RWPE1 (cell line): ENCODE measurements around the gene BID.
A peak's percentile ranks its signal among the peaks of the same experiment; 100 is the strongest.

Experiments
- CTCF ChIA-PET: fragments of 350-600 bp; sonication (Branson Sonifier 250); formaldehyde crosslinking; extraction: SDS; loops from one replicate; lab custom pipeline; 2021; lab: Yijun Ruan, JAX
- POLR2A ChIA-PET: fragments of 400-600 bp; formaldehyde crosslinking; extraction: SDS; loops from one replicate; lab custom pipeline; 2020; ENCODE audit warnings: antibody characterized with exemption; ENCODE audit not compliant: low non-redundant PET; lab: Yijun Ruan, JAX
- DNase-seq: peaks from one replicate; pipeline ENCODE4 v3.0.0; 2012; ENCODE audit warnings: low spot score
- H3K27ac ChIP-seq: fragments of 450-650 bp; 2 replicates; pipeline ENCODE4 v1.5.1; 2017
- TF ChIP-seq, protein P1 (sequence below): fragments of 450-650 bp; conservative IDR thresholded peaks from 2 replicates; pipeline ENCODE4 v1.5.1; 2017; ENCODE audit warnings: low read depth, mild to moderate bottlenecking

BID gene

GRCh38 chr22:17706947-17707346 is 67.3 kb downstream of the BID start:
- no peak overlapping the region for H3K27ac ChIP-seq
- ChIA-PET CTCF (interaction anchor here (0.6 kb wide), 1 partner anchor 190 kb away, joined by 3 read pairs; no protein-coding TSS in a partner anchor), POLR2A (no interaction called here)
- DNase-seq = no peak
- TF ChIP-seq, protein P1, sequence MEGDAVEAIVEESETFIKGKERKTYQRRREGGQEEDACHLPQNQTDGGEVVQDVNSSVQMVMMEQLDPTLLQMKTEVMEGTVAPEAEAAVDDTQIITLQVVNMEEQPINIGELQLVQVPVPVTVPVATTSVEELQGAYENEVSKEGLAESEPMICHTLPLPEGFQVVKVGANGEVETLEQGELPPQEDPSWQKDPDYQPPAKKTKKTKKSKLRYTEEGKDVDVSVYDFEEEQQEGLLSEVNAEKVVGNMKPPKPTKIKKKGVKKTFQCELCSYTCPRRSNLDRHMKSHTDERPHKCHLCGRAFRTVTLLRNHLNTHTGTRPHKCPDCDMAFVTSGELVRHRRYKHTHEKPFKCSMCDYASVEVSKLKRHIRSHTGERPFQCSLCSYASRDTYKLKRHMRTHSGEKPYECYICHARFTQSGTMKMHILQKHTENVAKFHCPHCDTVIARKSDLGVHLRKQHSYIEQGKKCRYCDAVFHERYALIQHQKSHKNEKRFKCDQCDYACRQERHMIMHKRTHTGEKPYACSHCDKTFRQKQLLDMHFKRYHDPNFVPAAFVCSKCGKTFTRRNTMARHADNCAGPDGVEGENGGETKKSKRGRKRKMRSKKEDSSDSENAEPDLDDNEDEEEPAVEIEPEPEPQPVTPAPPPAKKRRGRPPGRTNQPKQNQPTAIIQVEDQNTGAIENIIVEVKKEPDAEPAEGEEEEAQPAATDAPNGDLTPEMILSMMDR = no peak

- ChIA-PET POLR2A (no interaction called here), CTCF (no interaction called here)
- peak; percentile 86 for DNase-seq
- peak overlapping the region; percentile 86 for H3K27ac ChIP-seq
- TF ChIP-seq, protein P1 = no peak
Observed at GRCh38 chr22:17705951-17706900, 68.0 kb downstream of the BID start.

DNA sequence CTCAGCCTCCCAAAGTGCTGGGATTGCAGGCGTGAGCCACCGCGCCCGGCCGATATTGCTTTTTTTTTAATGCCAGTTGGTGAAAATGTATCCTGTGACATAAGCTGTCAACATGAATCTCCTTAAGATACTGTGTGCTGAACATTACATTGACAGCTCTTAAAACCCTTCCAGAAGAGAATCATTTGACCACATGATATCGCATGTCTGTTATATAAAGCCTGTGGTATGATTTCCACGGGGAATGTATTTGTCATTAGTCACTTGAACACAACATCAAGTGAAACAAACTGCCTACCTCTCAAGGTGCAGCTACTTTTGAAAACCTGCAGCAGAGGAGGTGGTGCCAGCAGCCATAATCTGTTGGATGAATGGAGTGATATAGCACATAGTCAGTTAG is 68.7 kb downstream of the BID start:
- POLR2A ChIA-PET = no interaction called here
- DNase-seq = no peak
- TF ChIP-seq, protein P1 = no peak
- H3K27ac ChIP-seq = peak overlapping the region; percentile 86
- CTCF ChIA-PET = no interaction called here

DNA sequence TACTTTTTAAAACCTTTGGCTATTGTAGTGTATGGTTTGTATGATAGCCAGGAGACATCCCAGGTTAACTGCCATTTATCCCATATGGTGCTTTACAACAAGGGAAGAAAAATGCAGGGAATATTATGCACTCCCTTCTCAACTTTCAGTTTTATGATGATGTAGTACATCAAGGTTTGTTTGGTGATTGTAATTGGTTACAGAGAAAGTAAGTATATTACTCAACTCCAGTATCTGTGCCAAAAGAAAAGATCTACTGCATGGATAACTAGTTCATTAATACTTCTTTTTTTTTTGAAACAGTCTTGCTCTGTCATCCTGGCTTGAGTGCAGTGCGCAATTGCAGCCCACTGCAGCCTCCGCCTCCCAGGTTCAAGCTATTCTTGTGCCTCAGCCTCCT is 70.5 kb downstream of the BID start:
- ChIA-PET POLR2A (no interaction called here), CTCF (no interaction called here)
- H3K27ac ChIP-seq = no peak overlapping the region
- TF ChIP-seq, protein P1 = no peak
- no peak for DNase-seq

DNA sequence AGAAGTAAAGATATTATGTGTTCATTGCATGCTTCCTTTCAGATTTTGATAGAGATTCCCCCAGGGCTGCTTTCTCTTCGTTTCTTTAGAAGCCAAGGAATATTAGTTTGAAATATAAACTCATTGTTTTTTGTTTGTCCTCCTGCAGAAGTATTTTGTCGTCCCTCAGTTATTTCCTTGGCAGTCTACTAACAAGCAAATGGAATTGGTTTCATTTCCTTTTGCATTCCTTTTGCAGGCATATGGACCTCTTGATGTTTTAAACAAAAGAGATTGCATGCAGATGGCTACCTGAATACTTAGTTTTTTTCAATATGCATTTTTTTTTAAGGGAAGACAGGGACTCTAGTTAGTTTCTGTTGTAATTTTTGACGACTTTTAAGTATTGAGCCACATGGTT is 73.5 kb downstream of the BID start:
- ChIA-PET POLR2A (no interaction called here), CTCF (no interaction called here)
- no peak overlapping the region for H3K27ac ChIP-seq
- TF ChIP-seq, protein P1 = no peak
- DNase-seq = no peak

- DNase-seq = no peak
- ChIA-PET CTCF (no interaction called here), POLR2A (no interaction called here)
- TF ChIP-seq, protein P1 = no peak
- no peak overlapping the region for H3K27ac ChIP-seq
Observed at GRCh38 chr22:17699696-17700340, 74.5 kb downstream of the BID start.
